ENCODE data around the gene PPM1L.
A peak's percentile ranks its signal among the peaks of the same experiment; 100 is the strongest.

Gene PPM1L

DNA sequence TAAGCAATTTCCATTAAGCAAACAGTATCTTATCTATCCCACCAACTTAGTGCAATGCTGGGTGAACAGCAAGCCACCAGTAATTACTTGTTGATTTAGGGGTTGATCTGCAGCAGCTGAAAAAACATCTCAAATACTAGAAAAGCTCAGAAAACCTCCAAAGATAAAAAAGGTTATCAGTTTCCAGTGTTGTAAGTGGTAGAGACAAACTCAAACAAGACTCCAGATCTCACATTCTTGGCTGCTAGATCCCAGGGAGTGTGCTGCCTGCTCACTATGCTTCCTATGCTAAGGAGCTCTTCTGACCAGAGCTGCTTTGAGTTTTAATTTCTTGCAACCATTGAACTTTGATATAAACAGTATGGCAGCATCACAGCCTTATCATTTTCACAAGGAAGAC, 337.9 kb downstream of the PPM1L start:
- in situ Hi-C loops (cut with HindIII; ENCODE audit: low pct_ligation_motif_present, low pct_unique_long_range_greater_than_20kb, low sequenced_read_pairs), result no loop called here
- DNase-seq, result no peak

DNA sequence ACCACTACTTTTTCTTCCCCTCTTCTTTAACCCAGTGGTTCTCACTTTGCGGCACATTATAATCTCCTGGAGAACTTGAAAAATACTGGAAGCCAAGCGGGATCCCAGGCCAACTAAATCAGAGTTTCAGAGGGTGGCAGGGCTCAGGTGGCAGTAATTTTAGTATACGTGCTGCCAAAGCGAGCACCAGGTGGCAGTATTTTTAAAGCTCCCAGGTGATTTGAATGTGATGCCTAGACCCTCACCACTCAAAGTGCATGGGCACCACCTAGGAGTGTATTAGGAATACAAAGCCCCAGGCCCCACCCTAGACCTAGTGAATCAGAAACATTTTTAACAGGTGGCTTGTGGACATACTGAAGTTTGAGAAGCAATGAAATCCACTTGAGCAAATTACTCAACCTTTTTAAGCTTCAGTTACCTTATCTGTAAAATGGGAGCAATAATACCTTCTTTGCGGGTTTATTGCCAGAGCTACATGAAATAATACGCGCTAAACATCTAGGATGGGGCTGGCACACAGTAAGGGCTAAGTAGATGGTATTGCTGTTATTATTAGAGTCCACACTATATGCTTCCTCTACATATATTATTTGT, 340.8 kb downstream of the PPM1L start:
- in situ Hi-C loops (cut with HindIII; ENCODE audit: low pct_ligation_motif_present, low pct_unique_long_range_greater_than_20kb, low sequenced_read_pairs), result no loop called here
- DNase-seq, result peak; percentile 28

DNA sequence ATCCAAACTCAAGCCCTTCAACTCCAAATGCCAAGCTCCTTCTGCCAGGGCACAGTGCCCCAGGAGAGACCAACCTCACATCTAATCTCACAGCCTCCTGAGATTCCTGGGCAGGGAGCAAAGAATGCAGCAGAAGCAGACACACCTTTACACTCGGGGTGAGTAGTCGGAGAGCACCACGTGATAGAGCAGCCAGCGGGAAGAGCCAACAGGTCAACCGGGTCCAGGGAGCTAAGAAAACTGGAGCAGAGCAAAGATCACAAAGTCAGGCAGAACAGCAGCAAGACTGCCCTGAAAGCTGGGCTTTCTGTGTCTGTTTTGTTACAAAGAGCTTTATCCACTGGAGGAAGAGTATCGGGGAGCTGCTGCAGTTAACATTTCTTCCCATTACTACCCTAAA, 345.0 kb downstream of the PPM1L start:
- DNase-seq, result no peak
- in situ Hi-C loops (cut with HindIII; ENCODE audit: low pct_ligation_motif_present, low pct_unique_long_range_greater_than_20kb, low sequenced_read_pairs), result no loop called here

DNA sequence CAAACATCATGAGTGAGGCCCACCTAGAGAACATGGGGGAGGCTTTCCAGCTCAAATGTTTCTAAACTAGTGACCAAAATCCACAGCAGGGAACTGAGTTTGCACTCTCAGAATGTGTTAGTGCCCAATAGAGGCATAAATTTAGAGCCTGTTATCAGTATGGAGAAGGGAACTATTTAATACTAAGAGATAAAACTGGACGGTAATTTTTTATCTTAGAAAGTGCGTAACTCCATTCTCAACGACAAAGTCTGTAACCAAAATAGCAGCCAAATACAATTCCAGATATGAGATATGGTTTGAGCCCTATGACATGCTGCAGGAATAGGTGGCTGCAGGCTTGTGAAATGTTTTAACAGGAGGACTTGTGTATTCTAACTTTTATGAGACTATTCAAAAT, 345.6 kb downstream of the PPM1L start:
- in situ Hi-C loops (cut with HindIII; ENCODE audit: low pct_ligation_motif_present, low pct_unique_long_range_greater_than_20kb, low sequenced_read_pairs), result no loop called here
- no peak for DNase-seq

DNA sequence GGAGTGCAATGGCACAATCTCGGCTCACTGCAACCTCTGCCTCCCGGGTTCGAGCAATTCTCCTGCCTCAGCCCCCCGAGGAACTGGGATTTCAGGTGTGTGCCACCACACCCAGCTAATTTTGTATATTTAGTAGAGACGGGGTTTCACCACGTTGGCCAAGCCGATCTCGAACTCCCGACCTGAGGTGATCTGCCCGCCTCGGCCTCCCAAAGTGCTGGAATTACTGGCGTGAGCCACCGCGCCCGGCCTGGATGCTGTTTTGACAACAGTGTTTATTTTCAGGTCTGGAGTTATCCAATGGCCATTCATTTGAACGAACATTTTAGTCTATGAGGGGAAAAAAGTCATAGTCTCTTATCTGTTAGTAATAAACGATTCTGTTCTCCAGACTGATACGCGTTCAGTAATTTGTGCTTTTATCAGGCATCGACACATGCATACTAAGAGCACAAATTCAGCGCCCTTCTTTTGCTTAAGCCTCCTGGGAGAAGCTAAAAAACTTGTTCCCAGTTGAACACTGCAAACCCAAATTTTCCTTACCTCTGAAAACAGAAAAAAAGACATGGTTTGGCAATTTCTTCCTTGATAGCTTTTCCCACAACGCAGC, 347.9 kb downstream of the PPM1L start:
- in situ Hi-C loops (cut with HindIII; ENCODE audit: low pct_ligation_motif_present, low pct_unique_long_range_greater_than_20kb, low sequenced_read_pairs), result no loop called here

DNA sequence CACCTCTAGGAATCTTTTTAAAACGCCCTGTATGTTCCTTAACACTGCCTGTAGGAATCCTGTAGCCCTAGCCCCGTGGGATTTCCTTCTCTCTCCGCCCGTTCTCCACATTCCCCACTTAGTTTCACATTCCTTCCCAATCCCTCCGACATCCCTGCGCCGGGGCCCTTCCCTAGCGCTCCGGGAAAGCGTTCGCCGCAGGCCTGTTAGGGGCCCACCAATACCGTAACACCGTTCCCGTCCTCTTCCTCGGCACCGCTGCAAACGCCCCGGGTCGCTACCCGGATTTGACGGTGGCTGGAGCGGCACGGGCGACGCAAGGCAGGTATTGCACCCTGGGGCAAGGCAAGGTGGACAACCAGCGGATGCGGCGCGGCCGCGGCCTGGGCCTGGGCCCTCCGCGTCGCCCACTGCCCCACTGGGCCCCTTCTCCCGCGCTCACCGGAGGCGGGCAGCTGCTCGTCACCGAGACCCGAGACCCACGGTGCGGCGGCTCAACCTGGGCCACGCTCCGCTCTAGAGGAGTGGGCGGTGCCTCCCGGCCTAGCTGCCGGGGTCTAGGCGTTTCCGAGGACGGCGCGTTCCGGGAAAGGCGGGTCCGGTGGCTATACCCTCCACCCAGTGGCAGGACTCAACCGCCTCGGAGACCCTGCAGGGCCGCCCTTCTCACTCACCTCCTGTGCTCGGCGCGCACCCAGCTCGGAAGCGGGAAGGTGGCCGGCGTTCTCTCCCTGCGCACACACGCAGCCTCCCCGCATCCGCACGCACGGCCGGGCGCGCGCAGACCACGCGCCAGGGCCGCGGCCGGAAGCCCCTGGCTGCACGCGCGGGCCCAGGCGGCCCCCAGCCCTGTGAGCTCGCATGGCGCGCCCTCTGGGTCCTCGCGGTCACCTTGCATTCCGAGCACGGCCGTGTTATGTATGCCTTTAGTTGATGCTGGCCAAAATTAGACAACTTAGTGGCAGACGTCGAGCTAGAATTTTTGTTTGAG, 348.8 kb downstream of the PPM1L start, which contains the start of gene B3GALNT1:
Gene B3GALNT1 (minus strand): TSS at position 789 of the 991 bp plus-strand sequence. CDS start 18,595 bp downstream, outside the sequence.
- in situ Hi-C loops (cut with HindIII; ENCODE audit: low pct_ligation_motif_present, low pct_unique_long_range_greater_than_20kb, low sequenced_read_pairs), result no loop called here
- DNase-seq, result peak; percentile 58

More for the DNA sequence above, 347.9 kb downstream of the PPM1L start:
- no peak for DNase-seq

DNA sequence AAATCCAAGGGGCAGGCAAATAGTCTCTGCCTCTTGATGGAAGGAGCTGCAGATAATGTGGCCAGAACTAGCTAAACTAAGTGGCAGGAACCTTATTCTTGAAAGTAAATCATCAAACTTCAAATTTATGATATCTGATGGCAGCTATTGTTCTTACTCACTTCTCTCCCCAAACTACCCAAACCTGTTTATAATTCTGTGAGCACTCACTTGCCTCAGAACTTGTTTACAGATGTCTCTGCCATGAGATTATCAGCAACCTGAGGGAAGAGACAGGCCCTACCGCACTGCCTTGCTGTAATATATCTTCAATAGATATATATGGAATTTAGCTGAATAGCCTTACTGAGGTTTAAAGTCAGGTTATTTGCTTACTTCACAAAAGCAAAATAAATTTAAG, 351.3 kb downstream of the PPM1L start:
- in situ Hi-C loops (cut with HindIII; ENCODE audit: low pct_ligation_motif_present, low pct_unique_long_range_greater_than_20kb, low sequenced_read_pairs), result no loop called here
- no peak for DNase-seq

DNA sequence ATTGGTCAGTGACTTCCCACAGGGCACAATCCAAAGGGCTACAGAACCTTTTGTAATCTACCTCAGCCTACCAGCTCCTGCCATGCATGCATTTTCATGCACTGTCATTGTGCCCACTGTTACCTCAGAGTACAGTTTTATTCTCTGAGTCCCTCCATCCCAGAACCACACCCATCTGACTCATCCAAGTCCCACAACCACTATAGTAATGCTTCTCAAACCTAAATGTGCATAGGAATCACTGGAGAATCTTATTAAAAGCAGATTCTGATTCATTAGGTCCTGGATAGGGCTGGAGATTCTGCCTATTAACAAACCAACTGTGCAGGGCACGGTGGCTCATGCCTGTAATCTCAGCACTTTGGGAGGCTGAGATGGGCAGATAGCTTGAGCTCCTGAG, 352.8 kb downstream of the PPM1L start:
- DNase-seq, result no peak
- in situ Hi-C loops (cut with HindIII; ENCODE audit: low pct_ligation_motif_present, low pct_unique_long_range_greater_than_20kb, low sequenced_read_pairs), result no loop called here

DNA sequence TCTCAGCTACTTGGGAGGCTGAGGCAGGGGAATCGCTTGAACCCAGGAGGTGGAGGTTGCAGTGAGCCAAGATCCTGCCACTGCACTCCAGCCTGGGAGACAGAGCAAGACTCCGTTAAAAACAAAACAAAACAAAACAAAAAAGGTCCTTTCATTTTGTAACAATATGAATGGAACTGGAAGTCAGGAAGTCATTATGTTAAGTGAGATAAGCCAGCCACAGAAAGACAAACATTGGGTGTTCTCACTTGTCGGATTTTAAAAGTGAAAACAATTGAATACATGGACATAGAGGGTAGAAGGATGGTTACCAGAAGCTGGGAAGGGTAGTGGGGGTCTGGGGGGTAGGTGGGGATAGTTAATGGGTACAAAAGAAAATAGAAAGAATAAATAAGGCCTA, 361.6 kb downstream of the PPM1L start:
- no peak for DNase-seq
- in situ Hi-C loops (cut with HindIII; ENCODE audit: low pct_ligation_motif_present, low pct_unique_long_range_greater_than_20kb, low sequenced_read_pairs), result no loop called here

DNA sequence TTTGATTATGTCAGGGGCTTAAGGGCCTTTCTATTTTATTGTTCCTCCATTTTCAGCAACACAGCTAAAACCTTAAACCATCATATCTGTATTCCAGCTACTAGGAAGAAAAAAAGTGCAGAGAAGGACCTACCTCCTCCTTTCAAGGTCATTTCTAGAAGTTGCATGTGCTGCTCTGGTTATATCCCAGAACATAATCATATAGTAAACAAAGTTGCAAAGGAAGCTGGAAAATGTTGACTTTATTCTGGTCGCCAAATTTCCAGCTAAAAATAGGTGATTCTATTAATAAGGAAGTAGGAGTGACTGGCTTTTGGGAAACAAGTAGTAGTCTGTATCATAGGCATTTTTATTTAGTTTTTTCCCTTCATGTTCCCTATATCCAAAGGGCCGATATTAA, 370.5 kb downstream of the PPM1L start:
- in situ Hi-C loops (cut with HindIII; ENCODE audit: low pct_ligation_motif_present, low pct_unique_long_range_greater_than_20kb, low sequenced_read_pairs), result no loop called here
- DNase-seq, result no peak
